GM23338 (cell line): ENCODE measurements around the gene ITGB3BP. TPM values are rescaled to one million over a fixed set of nuclear protein-coding genes. Genes with fewer than 3 reads are reported as not detected.

Source experiments
- ATAC-seq: fragments of 200-7000 bp; cut with Tn5 transposase; 3 replicates; pipeline ENCODE4 v1.9.1; 2020
- DNase-seq: peaks from one replicate; pipeline ENCODE4 v3.0.0-alpha.2; 2015; ENCODE audit warnings: low spot score
- H2AFZ ChIP-seq: fragments of 200-600 bp; sonication (generic); 2 replicates; pipeline ENCODE4 v1.8.0; 2016; ENCODE audit warnings: antibody characterized with exemption, mild to moderate bottlenecking, moderate library complexity
- H3F3A ChIP-seq: fragments of 200-600 bp; sonication (generic); replicated peaks from 2 replicates; pipeline ENCODE4 v1.8.0; 2017; ENCODE audit warnings: antibody characterized with exemption, mixed run types, low read depth
- H3K27ac ChIP-seq: fragments of 200-600 bp; sonication (generic); 2 replicates; pipeline ENCODE4 v1.6.1; 2016; ENCODE audit warnings: low read depth
- H3K27me3 ChIP-seq: fragments of 200-600 bp; sonication (generic); 2 replicates; pipeline ENCODE4 v1.8.0; 2016; ENCODE audit warnings: mild to moderate bottlenecking, mixed run types, moderate library complexity; ENCODE audit not compliant: insufficient read depth
- H3K36me3 ChIP-seq: fragments of 200-600 bp; sonication (generic); 2 replicates; pipeline ENCODE4 v1.8.0; 2016; ENCODE audit warnings: mild to moderate bottlenecking; ENCODE audit not compliant: insufficient read depth
- H3K4me1 ChIP-seq: fragments of 200-600 bp; sonication (generic); 2 replicates; pipeline ENCODE4 v1.8.0; 2016; ENCODE audit warnings: mild to moderate bottlenecking, moderate library complexity; ENCODE audit not compliant: insufficient read depth
- H3K4me2 ChIP-seq: fragments of 200-600 bp; sonication (generic); 2 replicates; pipeline ENCODE4 v1.7.1; 2017; ENCODE audit warnings: mixed run types
- H3K4me3 ChIP-seq: fragments of 200-600 bp; sonication (generic); 2 replicates; pipeline ENCODE4 v1.6.1; 2016; ENCODE audit warnings: mixed run types
- H3K79me2 ChIP-seq: fragments of 200-600 bp; sonication (generic); replicated peaks from 2 replicates; pipeline ENCODE4 v1.8.0; 2017; ENCODE audit warnings: mild to moderate bottlenecking; ENCODE audit not compliant: insufficient read depth
- H3K9me2 ChIP-seq: fragments of 200-600 bp; sonication (generic); 2 replicates; pipeline ENCODE4 v1.8.0; 2017; ENCODE audit not compliant: insufficient read depth
- H4K20me1 ChIP-seq: fragments of 200-600 bp; sonication (generic); replicated peaks from 2 replicates; pipeline ENCODE4 v1.8.0; 2017; ENCODE audit warnings: mild to moderate bottlenecking; ENCODE audit not compliant: insufficient read depth
- H3K27ac Mint-ChIP-seq: 2 replicates; pipeline ENCODE4 v1.8.0; 2020; ENCODE audit warnings: inconsistent platforms, mild to moderate bottlenecking, moderate library complexity, mixed read lengths
- H3K27me3 Mint-ChIP-seq: 3 replicates; pipeline ENCODE4 v1.8.0; 2022; ENCODE audit warnings: low read depth, mild to moderate bottlenecking, moderate library complexity, mixed read lengths, inconsistent platforms; ENCODE audit not compliant: insufficient read depth, poor library complexity
- H3K36me3 Mint-ChIP-seq: 3 replicates; pipeline ENCODE4 v1.8.0; 2021; ENCODE audit warnings: low read depth, mild to moderate bottlenecking, inconsistent platforms, moderate library complexity, mixed read lengths
- H3K4me1 Mint-ChIP-seq: 3 replicates; pipeline ENCODE4 v1.8.0; 2020; ENCODE audit warnings: mild to moderate bottlenecking, inconsistent platforms, mixed read lengths
- H3K4me3 Mint-ChIP-seq: 3 replicates; pipeline ENCODE4 v1.8.0; 2021; ENCODE audit warnings: moderate library complexity, mild to moderate bottlenecking, inconsistent platforms, mixed read lengths
- H3K9me3 Mint-ChIP-seq: 3 replicates; pipeline ENCODE4 v1.8.0; 2020; ENCODE audit warnings: moderate library complexity, mild to moderate bottlenecking, inconsistent platforms, mixed read lengths
- CTCF ChIP-seq, 2 experiments: fragments of 200-600 bp in 1 of 2; sonication (generic) in 1 of 2; conservative IDR thresholded peaks; 2 replicates each; pipeline versions ENCODE4 v1.5.1 to v1.6.1; 2016 to 2017; ENCODE audit warnings: antibody characterized with exemption in 2 of 2, low read depth in 2 of 2, mild to moderate bottlenecking in 2 of 2, moderate library complexity in 1 of 2
- EZH2 ChIP-seq: fragments of 200-600 bp; sonication (generic); IDR thresholded peaks from one replicate; pipeline ENCODE4 v1.8.0; 2017; ENCODE audit warnings: antibody characterized with exemption, mild to moderate bottlenecking, low read depth; ENCODE audit not compliant: unreplicated experiment
- JUNB ChIP-seq: IDR thresholded peaks from one replicate; pipeline ENCODE4 v1.6.1; 2016; ENCODE audit warnings: antibody characterized with exemption; ENCODE audit not compliant: unreplicated experiment
- NANOG ChIP-seq: IDR thresholded peaks from 2 replicates; pipeline ENCODE4 v1.6.1; 2016; ENCODE audit warnings: antibody characterized with exemption, borderline replicate concordance
- POLR2AphosphoS5 ChIP-seq: IDR thresholded peaks from 2 replicates; pipeline ENCODE4 v1.6.1; 2016; ENCODE audit warnings: antibody characterized with exemption, low read depth
- STAT1 ChIP-seq: IDR thresholded peaks from one replicate; pipeline ENCODE4 v1.6.1; 2016; ENCODE audit warnings: antibody characterized with exemption; ENCODE audit not compliant: unreplicated experiment
- ZNF114 ChIP-seq: fragments of 250-450 bp; sonication (Bioruptor Pico); IDR thresholded peaks from 2 replicates; pipeline ENCODE4 v1.5.0; 2020; ENCODE audit warnings: mild to moderate bottlenecking, moderate library complexity
- ZNF331 ChIP-seq: fragments of 250-450 bp; sonication (Bioruptor Pico); IDR thresholded peaks from 2 replicates; pipeline ENCODE4 v1.5.0; 2020; ENCODE audit warnings: low read depth, mild to moderate bottlenecking, moderate library complexity
- polyA plus RNA-seq: library from polyadenylated mRNA; unstranded; fragments of >200 nt; fragmentation: Nextera tagmentation; extraction: Ambion mirVana; gene quantifications from 2 replicates; pipeline ENCODE4 v1.2.1, GENCODE V29; 2016
- total RNA-seq: library from RNA; depleted of rRNA; stranded (reverse); fragments of >200 nt; shearing (Covaris generic); gene quantifications from 2 replicates; pipeline ENCODE4 v1.2.3, GENCODE V29; 2014
- TF ChIP-seq, protein P1 (sequence below): IDR thresholded peaks from one replicate; pipeline ENCODE4 v1.6.1; 2018; ENCODE audit warnings: antibody characterized with exemption; ENCODE audit not compliant: unreplicated experiment
- TF ChIP-seq, protein P2 (sequence below): IDR thresholded peaks from 2 replicates; pipeline ENCODE4 v1.6.1; 2016; ENCODE audit warnings: antibody characterized with exemption

The ITGB3BP gene
- total and polyA plus RNA-seq, 2 experiments from 2014 or later, result 49.4 to 101 TPM

DNA sequence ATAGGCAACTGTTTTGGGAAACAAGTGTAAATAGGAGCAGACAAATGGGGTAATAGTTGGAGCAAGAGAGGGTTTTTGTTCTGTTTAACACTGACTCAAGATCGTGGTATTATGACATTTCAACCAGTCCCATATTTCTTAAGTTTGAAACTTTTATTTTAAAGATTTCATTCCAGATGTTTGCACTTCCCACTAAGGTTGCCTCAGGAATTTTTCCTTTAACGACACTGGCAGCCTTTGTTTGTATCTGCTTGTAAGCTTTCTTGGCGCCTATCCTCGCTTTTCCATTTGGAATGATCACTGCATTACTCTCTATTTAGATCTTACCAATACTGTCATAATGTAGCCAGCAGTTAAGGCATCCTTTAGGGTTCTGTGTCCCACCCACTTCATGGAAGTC lies 87.9 kb downstream of the ITGB3BP start (continued):
- TF ChIP-seq, protein P1, sequence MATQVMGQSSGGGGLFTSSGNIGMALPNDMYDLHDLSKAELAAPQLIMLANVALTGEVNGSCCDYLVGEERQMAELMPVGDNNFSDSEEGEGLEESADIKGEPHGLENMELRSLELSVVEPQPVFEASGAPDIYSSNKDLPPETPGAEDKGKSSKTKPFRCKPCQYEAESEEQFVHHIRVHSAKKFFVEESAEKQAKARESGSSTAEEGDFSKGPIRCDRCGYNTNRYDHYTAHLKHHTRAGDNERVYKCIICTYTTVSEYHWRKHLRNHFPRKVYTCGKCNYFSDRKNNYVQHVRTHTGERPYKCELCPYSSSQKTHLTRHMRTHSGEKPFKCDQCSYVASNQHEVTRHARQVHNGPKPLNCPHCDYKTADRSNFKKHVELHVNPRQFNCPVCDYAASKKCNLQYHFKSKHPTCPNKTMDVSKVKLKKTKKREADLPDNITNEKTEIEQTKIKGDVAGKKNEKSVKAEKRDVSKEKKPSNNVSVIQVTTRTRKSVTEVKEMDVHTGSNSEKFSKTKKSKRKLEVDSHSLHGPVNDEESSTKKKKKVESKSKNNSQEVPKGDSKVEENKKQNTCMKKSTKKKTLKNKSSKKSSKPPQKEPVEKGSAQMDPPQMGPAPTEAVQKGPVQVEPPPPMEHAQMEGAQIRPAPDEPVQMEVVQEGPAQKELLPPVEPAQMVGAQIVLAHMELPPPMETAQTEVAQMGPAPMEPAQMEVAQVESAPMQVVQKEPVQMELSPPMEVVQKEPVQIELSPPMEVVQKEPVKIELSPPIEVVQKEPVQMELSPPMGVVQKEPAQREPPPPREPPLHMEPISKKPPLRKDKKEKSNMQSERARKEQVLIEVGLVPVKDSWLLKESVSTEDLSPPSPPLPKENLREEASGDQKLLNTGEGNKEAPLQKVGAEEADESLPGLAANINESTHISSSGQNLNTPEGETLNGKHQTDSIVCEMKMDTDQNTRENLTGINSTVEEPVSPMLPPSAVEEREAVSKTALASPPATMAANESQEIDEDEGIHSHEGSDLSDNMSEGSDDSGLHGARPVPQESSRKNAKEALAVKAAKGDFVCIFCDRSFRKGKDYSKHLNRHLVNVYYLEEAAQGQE, result no peak
- no peak for TF ChIP-seq NANOG
- TF ChIP-seq JUNB, result no peak
- no peak for TF ChIP-seq CTCF (conservative IDR thresholded peaks at IDR 0.05; ENCODE audit: low read depth in 2 of 2)
- TF ChIP-seq EZH2, result no peak
- TF ChIP-seq ZNF114 (CRISPR knock-in tag), result no peak
- TF ChIP-seq POLR2AphosphoS5, result no peak
- TF ChIP-seq, protein P2, sequence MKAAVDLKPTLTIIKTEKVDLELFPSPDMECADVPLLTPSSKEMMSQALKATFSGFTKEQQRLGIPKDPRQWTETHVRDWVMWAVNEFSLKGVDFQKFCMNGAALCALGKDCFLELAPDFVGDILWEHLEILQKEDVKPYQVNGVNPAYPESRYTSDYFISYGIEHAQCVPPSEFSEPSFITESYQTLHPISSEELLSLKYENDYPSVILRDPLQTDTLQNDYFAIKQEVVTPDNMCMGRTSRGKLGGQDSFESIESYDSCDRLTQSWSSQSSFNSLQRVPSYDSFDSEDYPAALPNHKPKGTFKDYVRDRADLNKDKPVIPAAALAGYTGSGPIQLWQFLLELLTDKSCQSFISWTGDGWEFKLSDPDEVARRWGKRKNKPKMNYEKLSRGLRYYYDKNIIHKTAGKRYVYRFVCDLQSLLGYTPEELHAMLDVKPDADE, result no peak
- no peak for TF ChIP-seq ZNF331 (CRISPR knock-in tag)

- H3K4me1 ChIP-seq, result no peaks in the 10 kb centered on the region
- peaks cover 9% of the 10 kb centered on the region; the same call in 1 of the 2 replicates for H3K36me3 ChIP-seq
- no peak overlapping the region for H3K4me2 ChIP-seq
- Mint-ChIP-seq H3K36me3 (peaks cover 28% of the 10 kb centered on the region), H3K27ac (no peak overlapping the region), H3K4me3 (no peak overlapping the region), H3K27me3 (no peaks in the 10 kb centered on the region), H3K9me3 (peaks cover 17% of the 10 kb centered on the region; the same call in 2 of the 3 replicates), H3K4me1 (no peaks in the 10 kb centered on the region)
- H3K4me3 ChIP-seq, result no peak overlapping the region
- no peak for ATAC-seq
- H4K20me1 ChIP-seq, result no peaks in the 10 kb centered on the region
- no peak for TF ChIP-seq STAT1
- TF ChIP-seq, protein P1, result no peak
- TF ChIP-seq POLR2AphosphoS5, result no peak
- TF ChIP-seq JUNB, result no peak
- H3F3A ChIP-seq, result no peaks in the 10 kb centered on the region
- H3K27ac ChIP-seq, result no peak overlapping the region
- H3K27me3 ChIP-seq, result no peaks in the 10 kb centered on the region
- no peaks in the 10 kb centered on the region for H3K79me2 ChIP-seq
- no peak overlapping the region for H2AFZ ChIP-seq
- DNase-seq, result no peak
- no peaks in the 10 kb centered on the region for H3K9me2 ChIP-seq
These were observed 93.7 kb downstream of the ITGB3BP start for GRCh38 chr1:63429281-63429680.
